Measurements from ENCODE around the gene ZBTB46. TPM values are rescaled to one million over a fixed set of nuclear protein-coding genes. Genes with fewer than 3 reads are reported as not detected.

The ZBTB46 gene
- total and polyA plus RNA-seq, 5 donors from 2014 or later, result 0.03 to 0.49 (median 0.09) TPM; not detected in 2

DNA sequence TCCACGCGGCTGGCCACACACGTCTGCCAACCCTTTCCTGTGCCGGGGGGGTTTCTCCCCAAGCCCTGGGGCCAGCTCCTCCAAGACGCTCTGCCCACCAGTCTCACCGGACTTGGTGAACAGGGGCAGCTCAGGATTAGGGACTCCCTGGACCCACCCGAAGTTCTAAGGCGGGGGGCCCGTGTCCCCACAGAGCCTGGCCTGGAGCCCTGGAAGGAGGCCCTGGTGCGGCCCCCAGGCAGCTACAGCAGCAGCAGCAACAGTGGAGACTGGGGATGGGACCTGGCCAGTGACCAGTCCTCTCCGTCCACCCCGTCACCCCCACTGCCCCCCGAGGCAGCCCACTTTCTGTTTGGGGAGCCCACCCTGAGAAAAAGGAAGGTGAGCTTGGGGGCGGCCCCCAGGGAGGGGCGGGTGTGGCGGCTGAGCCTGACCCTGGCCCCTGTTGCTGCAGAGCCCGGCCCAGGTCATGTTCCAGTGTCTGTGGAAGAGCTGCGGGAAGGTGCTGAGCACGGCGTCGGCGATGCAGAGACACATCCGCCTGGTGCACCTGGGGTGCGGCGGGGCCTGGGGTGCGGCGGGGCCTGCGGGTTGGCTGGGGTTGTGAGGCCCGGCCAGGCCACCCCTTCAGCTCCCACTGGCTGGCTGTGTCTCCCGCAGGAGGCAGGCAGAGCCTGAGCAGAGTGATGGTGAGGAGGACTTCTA lies 89.2 kb downstream of the ZBTB46 start:
- ATAC-seq (ENCODE audit: low read depth in 2 of 2) (no peak), DNase-seq (no peak)
- Histone ChIP-seq H3K4me3 (ENCODE audit: low read depth, low read length) (no peak overlapping the region), H3K36me3 (ENCODE audit: control insufficient read depth, insufficient read depth, low read length) (no peaks in the 10 kb centered on the region), H3K27ac (ENCODE audit: insufficient read depth, low read length, poor library complexity, severe bottlenecking) (no peak overlapping the region), H3K9me3 (ENCODE audit: control insufficient read depth in 2 of 2, low read length in 2 of 2) (no peaks in the 10 kb centered on the region), H3K4me1 (ENCODE audit: control insufficient read depth, insufficient read depth, low read length, poor library complexity, severe bottlenecking) (peaks cover 32% of the 10 kb centered on the region), H3K27me3 (ENCODE audit: control insufficient read depth, insufficient read depth, low read length) (no peaks in the 10 kb centered on the region)
- H3K9me3 Mint-ChIP-seq, result no peaks in the 10 kb centered on the region
- no peak overlapping the region for H3K27ac Mint-ChIP-seq
- H3K4me1 Mint-ChIP-seq, result peaks cover 0 to 4% (median 0%) of the 10 kb centered on the region in 4 donors
- no peaks in the 10 kb centered on the region for H3K27me3 Mint-ChIP-seq
- no peaks in the 10 kb centered on the region for H3K36me3 Mint-ChIP-seq
- H3K4me3 Mint-ChIP-seq, result peak overlapping the region in 3 of 4 donors; percentile 51 to 68 (median 67)

DNA sequence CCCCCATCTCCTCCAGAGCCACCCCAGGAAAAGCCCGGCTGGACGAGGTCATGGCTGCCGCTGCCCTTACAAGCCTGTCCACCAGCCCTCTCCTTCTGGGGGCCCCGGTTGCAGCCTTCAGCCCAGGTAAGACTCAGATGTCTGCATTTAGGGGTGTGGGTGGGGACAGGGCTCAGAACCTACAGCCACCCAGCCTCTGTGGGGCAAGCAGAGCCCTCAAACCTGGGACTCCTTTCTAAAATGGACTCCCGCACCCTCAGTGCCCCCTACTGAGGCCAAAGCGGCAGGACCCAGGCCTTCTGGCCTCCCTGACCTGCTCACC lies 89.7 kb downstream of the ZBTB46 start:
- Mint-ChIP-seq H3K36me3 (peaks cover under 1% of the 10 kb centered on the region), H3K27ac (no peak overlapping the region)

DNA sequence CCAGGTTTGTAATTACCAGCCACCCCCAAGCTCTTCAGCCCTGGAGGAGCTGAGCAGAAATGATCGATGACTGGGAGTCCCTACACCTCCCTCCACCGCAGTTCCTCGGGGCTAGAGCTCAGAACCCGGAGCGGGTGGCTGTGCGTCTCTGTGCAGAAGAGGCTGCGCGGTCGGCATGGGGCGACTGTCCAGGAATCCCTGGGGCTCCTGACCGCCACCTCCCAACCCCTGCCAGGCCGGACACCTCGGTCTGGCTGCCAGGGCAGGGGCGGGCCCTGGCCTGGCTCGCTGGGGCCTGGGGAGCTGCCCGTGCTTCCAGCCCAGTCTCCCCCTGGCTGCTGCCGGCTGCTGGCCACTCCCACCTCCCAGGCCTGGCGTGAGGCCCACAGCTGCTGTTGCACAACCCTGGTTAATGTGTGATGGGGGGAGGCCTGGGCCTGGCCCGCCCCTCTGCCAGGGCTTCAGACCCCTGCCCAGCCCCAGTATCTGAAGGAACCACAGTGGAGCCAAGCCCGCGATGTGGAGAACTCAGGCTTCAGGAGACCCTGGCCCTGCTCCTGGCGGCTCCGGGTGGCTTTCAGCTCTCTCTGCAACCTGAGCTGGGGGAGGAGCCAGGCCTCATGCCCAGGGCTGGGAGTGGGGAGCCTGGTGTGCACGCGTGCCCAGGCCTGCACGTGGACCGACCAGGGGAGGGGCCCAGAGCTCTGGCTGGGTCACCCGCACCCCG lies 90.3 kb downstream of the ZBTB46 start:
- H3K27ac Mint-ChIP-seq, result no peak overlapping the region
- Histone ChIP-seq H3K27me3 (ENCODE audit: control insufficient read depth, insufficient read depth, low read length) (no peaks in the 10 kb centered on the region), H3K4me1 (ENCODE audit: control insufficient read depth, insufficient read depth, low read length, poor library complexity, severe bottlenecking) (peaks cover 43% of the 10 kb centered on the region), H3K27ac (ENCODE audit: insufficient read depth, low read length, poor library complexity, severe bottlenecking) (peak overlapping the region; percentile 72), H3K36me3 (ENCODE audit: control insufficient read depth, insufficient read depth, low read length) (no peaks in the 10 kb centered on the region), H3K9me3 (ENCODE audit: control insufficient read depth in 2 of 2, low read length in 2 of 2) (no peaks in the 10 kb centered on the region), H3K4me3 (ENCODE audit: low read depth, low read length) (peak overlapping the region; percentile 57)
- H3K27me3 Mint-ChIP-seq, result no peaks in the 10 kb centered on the region
- peaks cover 5% of the 10 kb centered on the region for H3K36me3 Mint-ChIP-seq
- H3K9me3 Mint-ChIP-seq, result no peaks in the 10 kb centered on the region
- H3K4me3 Mint-ChIP-seq, result peak overlapping the region in 3 of 4 donors; percentile 73 to 81 (median 78)
- ATAC-seq (ENCODE audit: low read depth in 2 of 2) (no peak), DNase-seq (peak in 2 of 3 donors; percentile 48 to 53)
- peaks cover 0 to 10% (median 6%) of the 10 kb centered on the region in 4 donors for H3K4me1 Mint-ChIP-seq

More for the DNA sequence above, 89.7 kb downstream of the ZBTB46 start:
- no peaks in the 10 kb centered on the region for H3K27me3 Mint-ChIP-seq
- ATAC-seq (ENCODE audit: low read depth in 2 of 2) (no peak), DNase-seq (no peak)
- H3K9me3 Mint-ChIP-seq, result no peaks in the 10 kb centered on the region
- peak overlapping the region in 2 of 4 donors; percentile 67 to 68 for H3K4me3 Mint-ChIP-seq
- H3K27ac ChIP-seq (ENCODE audit: insufficient read depth, low read length, poor library complexity, severe bottlenecking), result peak overlapping the region; percentile 72
- peaks cover 0 to 6% (median under 1%) of the 10 kb centered on the region in 4 donors for H3K4me1 Mint-ChIP-seq
- peaks cover 38% of the 10 kb centered on the region for H3K4me1 ChIP-seq (ENCODE audit: control insufficient read depth, insufficient read depth, low read length, poor library complexity, severe bottlenecking)
- H3K36me3 ChIP-seq (ENCODE audit: control insufficient read depth, insufficient read depth, low read length), result no peaks in the 10 kb centered on the region
- H3K4me3 ChIP-seq (ENCODE audit: low read depth, low read length), result no peak overlapping the region
- H3K27me3 ChIP-seq (ENCODE audit: control insufficient read depth, insufficient read depth, low read length), result no peaks in the 10 kb centered on the region
- no peaks in the 10 kb centered on the region for H3K9me3 ChIP-seq (ENCODE audit: control insufficient read depth in 2 of 2, low read length in 2 of 2)

DNA sequence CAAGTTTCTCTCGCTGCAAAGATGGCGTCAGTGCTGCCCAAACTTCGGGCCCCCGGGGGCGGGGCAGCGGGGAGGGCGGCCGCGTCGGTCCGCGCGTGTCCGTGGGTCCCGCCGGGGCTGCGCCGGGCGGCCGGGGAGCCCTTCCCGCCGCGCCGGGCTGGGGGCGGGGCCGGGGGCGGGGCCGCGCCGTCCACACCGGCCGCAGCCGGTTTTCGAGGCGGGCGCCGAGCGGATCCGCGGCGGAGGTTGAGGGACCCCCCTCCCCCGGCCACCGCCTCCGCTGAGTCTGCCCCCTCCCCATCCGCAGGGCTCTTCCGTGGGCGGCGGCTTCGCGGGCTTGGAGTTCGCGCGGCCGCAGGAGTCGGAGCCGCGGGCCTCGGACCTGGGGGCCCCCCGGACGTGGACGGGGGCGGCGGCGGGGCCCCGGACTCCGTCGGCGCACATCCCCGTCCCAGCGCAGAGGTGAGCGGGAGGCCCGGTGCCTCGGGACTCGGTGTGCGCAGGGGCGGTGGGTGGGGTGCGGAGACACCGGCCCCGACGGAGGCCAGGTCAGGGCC lies 90.9 kb downstream of the ZBTB46 start:
- no peak overlapping the region for H3K27ac Mint-ChIP-seq
- H3K4me3 ChIP-seq (ENCODE audit: low read depth, low read length), result peak overlapping the region; percentile 57
- H3K27ac ChIP-seq (ENCODE audit: insufficient read depth, low read length, poor library complexity, severe bottlenecking), result peak overlapping the region; percentile 72
- H3K36me3 ChIP-seq (ENCODE audit: control insufficient read depth, insufficient read depth, low read length), result peaks cover under 1% of the 10 kb centered on the region
- peak; percentile 63 to 67 (median 64) for DNase-seq
- peaks cover 0 to 13% (median 10%) of the 10 kb centered on the region in 4 donors for H3K4me1 Mint-ChIP-seq
- ATAC-seq (ENCODE audit: low read depth in 2 of 2), result peak; percentile 4 to 7
- H3K36me3 Mint-ChIP-seq, result peaks cover 5% of the 10 kb centered on the region
- no peaks in the 10 kb centered on the region for H3K9me3 ChIP-seq (ENCODE audit: control insufficient read depth in 2 of 2, low read length in 2 of 2)
- no peaks in the 10 kb centered on the region for H3K27me3 Mint-ChIP-seq
- peaks cover 49% of the 10 kb centered on the region for H3K4me1 ChIP-seq (ENCODE audit: control insufficient read depth, insufficient read depth, low read length, poor library complexity, severe bottlenecking)
- H3K9me3 Mint-ChIP-seq, result no peaks in the 10 kb centered on the region
- H3K27me3 ChIP-seq (ENCODE audit: control insufficient read depth, insufficient read depth, low read length), result no peaks in the 10 kb centered on the region
- peak overlapping the region in 3 of 4 donors; percentile 73 to 81 (median 78) for H3K4me3 Mint-ChIP-seq

DNA sequence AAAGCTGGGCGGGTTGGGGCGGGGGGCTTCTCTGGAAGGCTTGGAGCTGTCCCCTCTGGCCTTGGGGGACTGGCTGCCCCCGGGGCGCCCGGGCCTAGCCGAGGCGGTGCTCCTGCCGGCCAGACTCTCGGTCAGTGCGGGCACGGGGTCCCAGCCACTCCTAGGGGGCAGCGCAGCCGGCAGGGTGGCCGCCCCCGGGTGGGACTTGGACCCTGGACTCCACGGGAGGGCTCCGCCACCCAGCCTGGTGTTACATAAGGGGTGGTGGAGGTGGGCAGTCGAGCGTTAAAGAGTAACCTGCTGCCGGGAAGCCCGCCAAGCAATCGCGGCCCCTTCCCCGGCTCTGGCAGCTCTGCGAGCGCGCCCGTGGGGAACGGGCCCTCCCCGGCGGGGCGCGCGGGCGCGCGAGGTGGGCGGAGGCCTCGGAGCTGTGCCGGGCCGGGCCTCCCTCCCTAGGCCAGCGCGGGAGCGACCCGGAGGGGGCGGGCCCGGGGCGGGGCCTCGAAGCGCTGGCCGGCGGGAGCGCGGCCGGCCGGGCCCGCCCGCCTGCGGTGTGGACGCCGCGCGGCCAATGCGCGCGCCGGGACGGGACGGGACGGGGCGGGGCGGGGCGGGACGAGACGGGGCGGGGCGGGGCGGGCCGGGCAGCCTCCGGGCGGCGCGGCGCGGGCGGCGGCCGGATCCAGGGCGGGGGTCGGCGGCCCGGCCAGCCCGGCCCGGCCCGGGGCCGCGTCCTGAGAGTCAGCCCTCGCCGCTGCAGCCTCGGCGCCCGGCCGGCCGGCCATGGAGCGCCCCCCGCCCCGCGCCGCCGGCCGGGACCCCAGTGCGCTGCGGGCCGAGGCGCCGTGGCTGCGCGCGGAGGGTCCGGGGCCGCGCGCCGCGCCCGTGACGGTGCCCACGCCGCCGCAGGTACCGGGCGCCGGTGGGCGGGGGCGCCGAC lies 91.7 kb downstream of the ZBTB46 start, which contains the start of gene SLC2A4RG:
TSS of gene SLC2A4RG (plus strand) at position 647 of the 940 bp plus-strand sequence. CDS start at position 784, 137 bp downstream.
- peaks cover 52% of the 10 kb centered on the region for H3K4me1 ChIP-seq (ENCODE audit: control insufficient read depth, insufficient read depth, low read length, poor library complexity, severe bottlenecking)
- peak within 1 kb of the TSS; percentile 82 for H3K27ac ChIP-seq (ENCODE audit: insufficient read depth, low read length, poor library complexity, severe bottlenecking)
- Mint-ChIP-seq H3K9me3 (no peaks in the 10 kb centered on the region), H3K27me3 (no peaks in the 10 kb centered on the region), H3K4me1 (peaks cover 0 to 13% (median 10%) of the 10 kb centered on the region in 4 donors), H3K27ac (no peak within 1 kb of the TSS), H3K4me3 (peak within 1 kb of the TSS in 3 of 4 donors; percentile 78 to 82 (median 81)), H3K36me3 (peaks cover 8% of the 10 kb centered on the region)
- peak; percentile 19 to 26 for ATAC-seq (ENCODE audit: low read depth in 2 of 2)
- H3K36me3 ChIP-seq (ENCODE audit: control insufficient read depth, insufficient read depth, low read length), result peaks cover 5% of the 10 kb centered on the region
- DNase-seq, result peak; percentile 66 to 79 (median 67)
- H3K4me3 ChIP-seq (ENCODE audit: low read depth, low read length), result peak within 1 kb of the TSS; percentile 57
- H3K27me3 ChIP-seq (ENCODE audit: control insufficient read depth, insufficient read depth, low read length), result no peaks in the 10 kb centered on the region
- H3K9me3 ChIP-seq (ENCODE audit: control insufficient read depth in 2 of 2, low read length in 2 of 2), result no peaks in the 10 kb centered on the region

DNA sequence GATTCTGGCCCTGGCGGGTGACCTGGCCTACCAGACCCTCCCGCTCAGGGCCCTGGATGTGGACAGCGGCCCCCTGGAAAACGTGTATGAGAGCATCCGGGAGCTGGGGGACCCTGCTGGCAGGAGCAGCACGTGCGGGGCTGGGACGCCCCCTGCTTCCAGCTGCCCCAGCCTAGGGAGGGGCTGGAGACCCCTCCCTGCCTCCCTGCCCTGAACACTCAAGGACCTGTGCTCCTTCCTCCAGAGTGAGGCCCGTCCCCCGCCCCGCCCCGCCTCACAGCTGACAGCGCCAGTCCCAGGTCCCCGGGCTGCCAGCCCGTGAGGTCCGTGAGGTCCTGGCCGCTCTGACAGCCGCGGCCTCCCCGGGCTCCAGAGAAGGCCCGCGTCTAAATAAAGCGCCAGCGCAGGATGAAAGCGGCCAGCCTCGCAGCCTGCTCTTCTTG lies 92.4 kb downstream of the ZBTB46 start:
- Mint-ChIP-seq H3K36me3 (peaks cover 15% of the 10 kb centered on the region), H3K27ac (no peak overlapping the region), H3K4me3 (peak overlapping the region in 3 of 4 donors; percentile 70 to 82 (median 80)), H3K4me1 (peaks cover 0 to 19% (median 11%) of the 10 kb centered on the region in 4 donors), H3K9me3 (no peaks in the 10 kb centered on the region), H3K27me3 (no peaks in the 10 kb centered on the region)
- H3K27ac ChIP-seq (ENCODE audit: insufficient read depth, low read length, poor library complexity, severe bottlenecking), result peak overlapping the region; percentile 82
- H3K27me3 ChIP-seq (ENCODE audit: control insufficient read depth, insufficient read depth, low read length), result no peaks in the 10 kb centered on the region
- no peak overlapping the region for H3K4me3 ChIP-seq (ENCODE audit: low read depth, low read length)
- DNase-seq (peak; percentile 33 to 50 (median 39)), ATAC-seq (ENCODE audit: low read depth in 2 of 2) (no peak)
- peaks cover 52% of the 10 kb centered on the region for H3K4me1 ChIP-seq (ENCODE audit: control insufficient read depth, insufficient read depth, low read length, poor library complexity, severe bottlenecking)
- H3K9me3 ChIP-seq (ENCODE audit: control insufficient read depth in 2 of 2, low read length in 2 of 2), result no peaks in the 10 kb centered on the region
- H3K36me3 ChIP-seq (ENCODE audit: control insufficient read depth, insufficient read depth, low read length), result peaks cover 11% of the 10 kb centered on the region
